Measurements from ENCODE around the gene AURKAIP1. TPM values are rescaled to one million over a fixed set of nuclear protein-coding genes. Genes with fewer than 3 reads are reported as not detected.

The AURKAIP1 gene
- total and polyA plus RNA-seq, 2 of the 13 experiments (the other 11 are each of a cell fraction or from before 2014, with no cell fraction given), result 69.5 to 175 TPM

DNA sequence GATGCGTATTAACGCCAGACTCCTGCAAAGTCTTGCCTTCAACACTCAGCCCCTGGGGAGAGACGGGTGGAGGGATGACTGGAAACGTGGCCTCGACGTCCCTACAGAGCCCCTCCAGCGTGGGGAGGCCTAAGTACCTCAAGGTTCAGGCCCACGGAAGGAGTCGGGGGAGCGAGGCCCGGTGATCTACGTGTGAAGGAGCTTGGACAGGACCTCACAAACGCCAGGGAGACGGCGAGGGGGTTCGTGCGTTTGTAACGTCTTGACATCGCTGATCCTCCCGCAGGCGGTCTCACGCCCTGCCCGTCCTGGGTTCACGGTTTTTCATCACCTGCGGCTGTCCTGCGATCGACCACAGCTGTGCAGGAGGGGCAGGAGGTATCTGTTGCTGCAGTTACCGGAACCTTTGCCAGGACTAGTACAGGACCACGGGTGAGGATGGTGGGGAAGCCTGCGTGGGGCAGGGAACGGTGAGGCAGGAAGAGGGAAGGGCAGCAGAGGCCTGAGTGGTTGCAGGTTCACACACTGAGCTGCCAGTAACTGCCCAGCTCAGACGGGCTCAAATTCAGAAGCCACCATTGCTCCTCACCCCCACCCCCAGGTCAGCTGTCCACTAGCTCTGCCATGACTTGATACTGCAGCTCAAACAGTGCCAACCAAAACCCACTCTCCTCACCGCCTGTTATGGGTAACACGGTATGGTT lies 25.0 kb upstream of the AURKAIP1 start (continued):
- TF ChIP-seq, protein P1, sequence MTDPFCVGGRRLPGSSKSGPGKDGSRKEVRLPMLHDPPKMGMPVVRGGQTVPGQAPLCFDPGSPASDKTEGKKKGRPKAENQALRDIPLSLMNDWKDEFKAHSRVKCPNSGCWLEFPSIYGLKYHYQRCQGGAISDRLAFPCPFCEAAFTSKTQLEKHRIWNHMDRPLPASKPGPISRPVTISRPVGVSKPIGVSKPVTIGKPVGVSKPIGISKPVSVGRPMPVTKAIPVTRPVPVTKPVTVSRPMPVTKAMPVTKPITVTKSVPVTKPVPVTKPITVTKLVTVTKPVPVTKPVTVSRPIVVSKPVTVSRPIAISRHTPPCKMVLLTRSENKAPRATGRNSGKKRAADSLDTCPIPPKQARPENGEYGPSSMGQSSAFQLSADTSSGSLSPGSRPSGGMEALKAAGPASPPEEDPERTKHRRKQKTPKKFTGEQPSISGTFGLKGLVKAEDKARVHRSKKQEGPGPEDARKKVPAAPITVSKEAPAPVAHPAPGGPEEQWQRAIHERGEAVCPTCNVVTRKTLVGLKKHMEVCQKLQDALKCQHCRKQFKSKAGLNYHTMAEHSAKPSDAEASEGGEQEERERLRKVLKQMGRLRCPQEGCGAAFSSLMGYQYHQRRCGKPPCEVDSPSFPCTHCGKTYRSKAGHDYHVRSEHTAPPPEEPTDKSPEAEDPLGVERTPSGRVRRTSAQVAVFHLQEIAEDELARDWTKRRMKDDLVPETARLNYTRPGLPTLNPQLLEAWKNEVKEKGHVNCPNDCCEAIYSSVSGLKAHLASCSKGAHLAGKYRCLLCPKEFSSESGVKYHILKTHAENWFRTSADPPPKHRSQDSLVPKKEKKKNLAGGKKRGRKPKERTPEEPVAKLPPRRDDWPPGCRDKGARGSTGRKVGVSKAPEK (CRISPR knock-in tag; IDR thresholded peaks at IDR 0.05; ENCODE audit: borderline replicate concordance), result 0 out of 2 replicates have a peak, but pooled peaks have one; percentile 58
- TF ChIP-seq ZNF468 (CRISPR knock-in tag; IDR thresholded peaks at IDR 0.05), result no peak
- no peak for TF ChIP-seq ZNF12 (CRISPR knock-in tag; IDR thresholded peaks at IDR 0.05)
- no peak for TF ChIP-seq ZNF17 (CRISPR knock-in tag; IDR thresholded peaks at IDR 0.05)
- TF ChIP-seq ZNF136 (CRISPR knock-in tag; IDR thresholded peaks at IDR 0.05; ENCODE audit: low read depth), result 0 out of 2 replicates have a peak, but pooled peaks have one; percentile 17
- TF ChIP-seq, protein P2, sequence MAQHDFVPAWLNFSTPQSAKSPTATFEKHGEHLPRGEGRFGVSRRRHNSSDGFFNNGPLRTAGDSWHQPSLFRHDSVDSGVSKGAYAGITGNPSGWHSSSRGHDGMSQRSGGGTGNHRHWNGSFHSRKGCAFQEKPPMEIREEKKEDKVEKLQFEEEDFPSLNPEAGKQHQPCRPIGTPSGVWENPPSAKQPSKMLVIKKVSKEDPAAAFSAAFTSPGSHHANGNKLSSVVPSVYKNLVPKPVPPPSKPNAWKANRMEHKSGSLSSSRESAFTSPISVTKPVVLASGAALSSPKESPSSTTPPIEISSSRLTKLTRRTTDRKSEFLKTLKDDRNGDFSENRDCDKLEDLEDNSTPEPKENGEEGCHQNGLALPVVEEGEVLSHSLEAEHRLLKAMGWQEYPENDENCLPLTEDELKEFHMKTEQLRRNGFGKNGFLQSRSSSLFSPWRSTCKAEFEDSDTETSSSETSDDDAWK (CRISPR knock-in tag; IDR thresholded peaks at IDR 0.05), result no peak
- peak; percentile 70; the same call in 1 of the 2 replicates for TF ChIP-seq NFATC3 (CRISPR knock-in tag; IDR thresholded peaks at IDR 0.05)
- TF ChIP-seq SP4 (CRISPR knock-in tag; IDR thresholded peaks at IDR 0.05), result no peak
- TF ChIP-seq, protein P3, sequence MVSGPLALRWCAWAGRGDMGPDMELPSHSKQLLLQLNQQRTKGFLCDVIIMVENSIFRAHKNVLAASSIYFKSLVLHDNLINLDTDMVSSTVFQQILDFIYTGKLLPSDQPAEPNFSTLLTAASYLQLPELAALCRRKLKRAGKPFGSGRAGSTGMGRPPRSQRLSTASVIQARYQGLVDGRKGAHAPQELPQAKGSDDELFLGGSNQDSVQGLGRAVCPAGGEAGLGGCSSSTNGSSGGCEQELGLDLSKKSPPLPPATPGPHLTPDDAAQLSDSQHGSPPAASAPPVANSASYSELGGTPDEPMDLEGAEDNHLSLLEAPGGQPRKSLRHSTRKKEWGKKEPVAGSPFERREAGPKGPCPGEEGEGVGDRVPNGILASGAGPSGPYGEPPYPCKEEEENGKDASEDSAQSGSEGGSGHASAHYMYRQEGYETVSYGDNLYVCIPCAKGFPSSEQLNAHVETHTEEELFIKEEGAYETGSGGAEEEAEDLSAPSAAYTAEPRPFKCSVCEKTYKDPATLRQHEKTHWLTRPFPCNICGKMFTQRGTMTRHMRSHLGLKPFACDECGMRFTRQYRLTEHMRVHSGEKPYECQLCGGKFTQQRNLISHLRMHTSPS (CRISPR knock-in tag; IDR thresholded peaks at IDR 0.05; ENCODE audit: low read depth), result no peak
- TF ChIP-seq KLF16 (CRISPR knock-in tag; IDR thresholded peaks at IDR 0.05), result 0 out of 4 replicates have a peak, but pooled peaks of 1 of the 2 experiments have one; percentile 47
- TF ChIP-seq, protein P4, sequence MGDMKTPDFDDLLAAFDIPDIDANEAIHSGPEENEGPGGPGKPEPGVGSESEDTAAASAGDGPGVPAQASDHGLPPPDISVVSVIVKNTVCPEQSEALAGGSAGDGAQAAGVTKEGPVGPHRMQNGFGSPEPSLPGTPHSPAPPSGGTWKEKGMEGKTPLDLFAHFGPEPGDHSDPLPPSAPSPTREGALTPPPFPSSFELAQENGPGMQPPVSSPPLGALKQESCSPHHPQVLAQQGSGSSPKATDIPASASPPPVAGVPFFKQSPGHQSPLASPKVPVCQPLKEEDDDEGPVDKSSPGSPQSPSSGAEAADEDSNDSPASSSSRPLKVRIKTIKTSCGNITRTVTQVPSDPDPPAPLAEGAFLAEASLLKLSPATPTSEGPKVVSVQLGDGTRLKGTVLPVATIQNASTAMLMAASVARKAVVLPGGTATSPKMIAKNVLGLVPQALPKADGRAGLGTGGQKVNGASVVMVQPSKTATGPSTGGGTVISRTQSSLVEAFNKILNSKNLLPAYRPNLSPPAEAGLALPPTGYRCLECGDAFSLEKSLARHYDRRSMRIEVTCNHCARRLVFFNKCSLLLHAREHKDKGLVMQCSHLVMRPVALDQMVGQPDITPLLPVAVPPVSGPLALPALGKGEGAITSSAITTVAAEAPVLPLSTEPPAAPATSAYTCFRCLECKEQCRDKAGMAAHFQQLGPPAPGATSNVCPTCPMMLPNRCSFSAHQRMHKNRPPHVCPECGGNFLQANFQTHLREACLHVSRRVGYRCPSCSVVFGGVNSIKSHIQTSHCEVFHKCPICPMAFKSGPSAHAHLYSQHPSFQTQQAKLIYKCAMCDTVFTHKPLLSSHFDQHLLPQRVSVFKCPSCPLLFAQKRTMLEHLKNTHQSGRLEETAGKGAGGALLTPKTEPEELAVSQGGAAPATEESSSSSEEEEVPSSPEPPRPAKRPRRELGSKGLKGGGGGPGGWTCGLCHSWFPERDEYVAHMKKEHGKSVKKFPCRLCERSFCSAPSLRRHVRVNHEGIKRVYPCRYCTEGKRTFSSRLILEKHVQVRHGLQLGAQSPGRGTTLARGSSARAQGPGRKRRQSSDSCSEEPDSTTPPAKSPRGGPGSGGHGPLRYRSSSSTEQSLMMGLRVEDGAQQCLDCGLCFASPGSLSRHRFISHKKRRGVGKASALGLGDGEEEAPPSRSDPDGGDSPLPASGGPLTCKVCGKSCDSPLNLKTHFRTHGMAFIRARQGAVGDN (CRISPR knock-in tag; IDR thresholded peaks at IDR 0.05), result peak; percentile 58; the same call in 1 of the 2 replicates
- TF ChIP-seq ZFP36 (IDR thresholded peaks at IDR 0.05; ENCODE audit: borderline replicate concordance, low read depth, low read length, partially characterized antibody), result no peak
- TF ChIP-seq, protein P5, sequence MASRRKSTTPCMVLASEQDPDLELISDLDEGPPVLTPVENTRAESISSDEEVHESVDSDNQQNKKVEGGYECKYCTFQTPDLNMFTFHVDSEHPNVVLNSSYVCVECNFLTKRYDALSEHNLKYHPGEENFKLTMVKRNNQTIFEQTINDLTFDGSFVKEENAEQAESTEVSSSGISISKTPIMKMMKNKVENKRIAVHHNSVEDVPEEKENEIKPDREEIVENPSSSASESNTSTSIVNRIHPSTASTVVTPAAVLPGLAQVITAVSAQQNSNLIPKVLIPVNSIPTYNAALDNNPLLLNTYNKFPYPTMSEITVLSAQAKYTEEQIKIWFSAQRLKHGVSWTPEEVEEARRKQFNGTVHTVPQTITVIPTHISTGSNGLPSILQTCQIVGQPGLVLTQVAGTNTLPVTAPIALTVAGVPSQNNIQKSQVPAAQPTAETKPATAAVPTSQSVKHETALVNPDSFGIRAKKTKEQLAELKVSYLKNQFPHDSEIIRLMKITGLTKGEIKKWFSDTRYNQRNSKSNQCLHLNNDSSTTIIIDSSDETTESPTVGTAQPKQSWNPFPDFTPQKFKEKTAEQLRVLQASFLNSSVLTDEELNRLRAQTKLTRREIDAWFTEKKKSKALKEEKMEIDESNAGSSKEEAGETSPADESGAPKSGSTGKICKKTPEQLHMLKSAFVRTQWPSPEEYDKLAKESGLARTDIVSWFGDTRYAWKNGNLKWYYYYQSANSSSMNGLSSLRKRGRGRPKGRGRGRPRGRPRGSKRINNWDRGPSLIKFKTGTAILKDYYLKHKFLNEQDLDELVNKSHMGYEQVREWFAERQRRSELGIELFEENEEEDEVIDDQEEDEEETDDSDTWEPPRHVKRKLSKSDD (CRISPR knock-in tag; IDR thresholded peaks at IDR 0.05; ENCODE audit: low read depth), result no peak
